ENCODE data around the gene FAM43B. TPM values are rescaled to one million over a fixed set of nuclear protein-coding genes. Genes with fewer than 3 reads are reported as not detected.

The FAM43B gene
- total RNA-seq, 4 donors from 2014 or later, result 0.11 to 0.19 (median 0.13) TPM; not detected in 1

- no peak for DNase-seq
- Histone ChIP-seq H3K36me3 (no peaks in the 10 kb centered on the region), H3K9me3 (peaks cover 0 to 3% (median 0%) of the 10 kb centered on the region in 3 donors), H3K4me1 (no peaks in the 10 kb centered on the region), H3K27me3 (peaks cover 0 to 40% (median 0%) of the 10 kb centered on the region in 4 donors), H3K27ac (no peak overlapping the region), H3K4me3 (no peak overlapping the region)
- intact Hi-C loops (cut with DNase I), result loop anchor here (10.0 kb wide), 1 partner anchor 59 kb away; the partner anchor contains the start of gene PINK1
- 61 to 63% methylated on average over 6 to 7 of the region's 10 CpGs for WGBS, 2 donors
- TF ChIP-seq, protein P1, sequence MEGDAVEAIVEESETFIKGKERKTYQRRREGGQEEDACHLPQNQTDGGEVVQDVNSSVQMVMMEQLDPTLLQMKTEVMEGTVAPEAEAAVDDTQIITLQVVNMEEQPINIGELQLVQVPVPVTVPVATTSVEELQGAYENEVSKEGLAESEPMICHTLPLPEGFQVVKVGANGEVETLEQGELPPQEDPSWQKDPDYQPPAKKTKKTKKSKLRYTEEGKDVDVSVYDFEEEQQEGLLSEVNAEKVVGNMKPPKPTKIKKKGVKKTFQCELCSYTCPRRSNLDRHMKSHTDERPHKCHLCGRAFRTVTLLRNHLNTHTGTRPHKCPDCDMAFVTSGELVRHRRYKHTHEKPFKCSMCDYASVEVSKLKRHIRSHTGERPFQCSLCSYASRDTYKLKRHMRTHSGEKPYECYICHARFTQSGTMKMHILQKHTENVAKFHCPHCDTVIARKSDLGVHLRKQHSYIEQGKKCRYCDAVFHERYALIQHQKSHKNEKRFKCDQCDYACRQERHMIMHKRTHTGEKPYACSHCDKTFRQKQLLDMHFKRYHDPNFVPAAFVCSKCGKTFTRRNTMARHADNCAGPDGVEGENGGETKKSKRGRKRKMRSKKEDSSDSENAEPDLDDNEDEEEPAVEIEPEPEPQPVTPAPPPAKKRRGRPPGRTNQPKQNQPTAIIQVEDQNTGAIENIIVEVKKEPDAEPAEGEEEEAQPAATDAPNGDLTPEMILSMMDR (IDR thresholded peaks at IDR 0.05), result no peak
These were observed 23.4 kb downstream of the FAM43B start for GRCh38 chr1:20575541-20576336.

- intact Hi-C loops (cut with DNase I), result loop anchor here (10.0 kb wide), 1 partner anchor 57 kb away; the partner anchor contains the start of gene PINK1
- H3K4me1 ChIP-seq, result no peaks in the 10 kb centered on the region
- peaks cover 0 to 23% (median 0%) of the 10 kb centered on the region in 4 donors for H3K27me3 ChIP-seq
- no peak for DNase-seq
- H3K9me3 ChIP-seq, result no peaks in the 10 kb centered on the region
- no peaks in the 10 kb centered on the region for H3K36me3 ChIP-seq
- WGBS, 2 donors, result 73 to 81% methylated on average over 3 of the region's 3 CpGs
- no peak overlapping the region for H3K27ac ChIP-seq
- TF ChIP-seq, protein P1 (IDR thresholded peaks at IDR 0.05), result no peak
- no peak for TF ChIP-seq POLR2A (IDR thresholded peaks at IDR 0.05)
- H3K4me3 ChIP-seq, result no peak overlapping the region
These were observed 25.7 kb downstream of the FAM43B start for GRCh38 chr1:20578062-20578461.

- Histone ChIP-seq H3K4me3 (no peak overlapping the region), H3K36me3 (no peaks in the 10 kb centered on the region), H3K4me1 (no peaks in the 10 kb centered on the region), H3K9me3 (no peaks in the 10 kb centered on the region), H3K27ac (no peak overlapping the region), H3K27me3 (peaks cover 0 to 16% (median 0%) of the 10 kb centered on the region in 4 donors)
- TF ChIP-seq POLR2A (IDR thresholded peaks at IDR 0.05), result no peak
- TF ChIP-seq, protein P1 (IDR thresholded peaks at IDR 0.05), result no peak
- intact Hi-C loops (cut with DNase I), result loop anchor here (10.0 kb wide), 1 partner anchor 56 kb away; the partner anchor contains the start of gene PINK1
- WGBS, 2 donors, result 65 to 67% methylated on average over 12 to 13 of the region's 13 CpGs
- no peak for DNase-seq
These were observed 26.5 kb downstream of the FAM43B start for GRCh38 chr1:20578721-20579395.

DNA sequence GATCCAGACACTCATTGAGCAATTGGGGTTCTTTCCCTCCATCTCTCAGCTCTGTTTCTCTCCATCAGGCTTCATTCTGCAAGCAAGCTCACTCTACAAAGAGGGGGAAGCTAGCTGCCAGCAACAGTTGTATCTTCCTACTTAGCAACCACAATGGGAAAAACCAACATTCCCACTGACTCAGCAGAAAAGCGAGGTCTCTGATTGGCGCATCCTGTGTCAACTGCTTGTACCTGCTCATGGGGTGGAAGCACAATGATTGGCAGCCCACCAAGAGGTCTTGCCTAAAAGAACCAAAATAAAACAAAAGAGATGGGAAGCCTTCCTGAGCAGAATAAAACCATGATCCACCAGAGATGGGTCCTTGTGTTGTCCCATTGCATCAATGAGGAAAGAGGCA lies 32.5 kb downstream of the FAM43B start:
- TF ChIP-seq, protein P1 (IDR thresholded peaks at IDR 0.05), result no peak
- TF ChIP-seq POLR2A (IDR thresholded peaks at IDR 0.05), result no peak
- intact Hi-C loops (cut with DNase I), result no loop called here
- Histone ChIP-seq H3K36me3 (no peaks in the 10 kb centered on the region), H3K9me3 (peaks cover 0 to 4% (median 0%) of the 10 kb centered on the region in 3 donors), H3K4me1 (peaks cover 10 to 18% (median 12%) of the 10 kb centered on the region in 3 donors), H3K4me3 (no peak overlapping the region), H3K27ac (no peak overlapping the region), H3K27me3 (peaks cover 0 to 34% (median 5%) of the 10 kb centered on the region in 4 donors)
- no peak for DNase-seq
- WGBS, 2 donors, result 21 to 42% methylated on average over 2 of the region's 2 CpGs

All from esophagus squamous epithelium (tissue), 5 donors.